GM12878 (cell line): ENCODE data around the gene SSR1. TPM values are rescaled to one million over a fixed set of nuclear protein-coding genes. Genes with fewer than 3 reads are reported as not detected.
A peak's percentile ranks its signal among the peaks of the same experiment; 100 is the strongest.

Experiments
- ATAC-seq: fragments of 200-7000 bp; cut with Tn5 transposase; 3 replicates; pipeline ENCODE4 v1.9.1; 2020; ENCODE audit warnings: mild to moderate bottlenecking, moderate library complexity
- BruUV-seq: library from RNA; stranded (reverse); fragments of 400-500 nt; replicated peaks from 2 replicates; lab custom pipeline; 2021; lab: Mats Ljungman, UMichigan
- CTCF ChIA-PET: fragments of 300-600 bp; sonication (Branson Sonifier 250); formaldehyde crosslinking; extraction: SDS; loops from one replicate; lab custom pipeline; 2021; ENCODE audit warnings: inconsistent platforms; lab: Yijun Ruan, JAX
- POLR2A ChIA-PET: fragments of 350-600 bp; formaldehyde crosslinking; extraction: SDS; loops from one replicate; lab custom pipeline; 2021; ENCODE audit warnings: inconsistent platforms; lab: Charles Lee
- RAD21 ChIA-PET: fragments of 300-600 bp; sonication (Branson Sonifier 250); formaldehyde crosslinking; loops from one replicate; lab custom pipeline; 2023; ENCODE audit warnings: antibody characterized with exemption; ENCODE audit not compliant: unreplicated experiment; lab: Charles Lee
- SMC1A ChIA-PET: fragments of 300-600 bp; sonication (Branson Sonifier 250); formaldehyde crosslinking; loops from one replicate; lab custom pipeline; 2023; ENCODE audit not compliant: unreplicated experiment, uncharacterized antibody; lab: Charles Lee
- DNase-seq: peaks from one replicate; pipeline ENCODE4 v3.0.0-alpha.2; 2011; ENCODE audit warnings: low read depth, low spot score
- FAIRE-seq: peaks from 3 replicates; lab custom pipeline; 2011; peaks lifted over from hg19 to GRCh38; lab: Jason Lieb, UNC
- H2AFZ ChIP-seq: 2 replicates; pipeline ENCODE4 v1.6.0; 2011; ENCODE audit warnings: low read depth, low read length, control low read depth; ENCODE audit not compliant: control insufficient read depth
- H3K27ac ChIP-seq: 2 replicates; pipeline ENCODE4 v1.5.1; 2011; ENCODE audit warnings: control low read depth; ENCODE audit not compliant: control insufficient read depth, insufficient read depth
- H3K27me3 ChIP-seq, 2 experiments: replicated peaks in 1 of 2; 2 replicates each; pipeline versions ENCODE4 v1.6.0 to v1.6.1; 2011; ENCODE audit warnings: low read length in 1 of 2; ENCODE audit not compliant: control insufficient read depth in 2 of 2, insufficient read depth in 2 of 2
- H3K36me3 ChIP-seq, 2 experiments: 2 replicates each; pipeline ENCODE4 v1.5.1; 2011; ENCODE audit warnings: low read length in 1 of 2; ENCODE audit not compliant: control insufficient read depth in 2 of 2, insufficient read depth in 2 of 2
- H3K4me1 ChIP-seq: 2 replicates; pipeline ENCODE4 v1.6.1; 2011; ENCODE audit warnings: mild to moderate bottlenecking, low read length, moderate library complexity, mixed read lengths; ENCODE audit not compliant: control insufficient read depth, insufficient read depth
- H3K4me2 ChIP-seq: 2 replicates; pipeline ENCODE4 v1.6.0; 2011; ENCODE audit warnings: control low read depth; ENCODE audit not compliant: control insufficient read depth, insufficient read depth
- H3K4me3 ChIP-seq: fragments of 200-600 bp; sonication (generic); 2 replicates; pipeline ENCODE4 v1.5.1; 2016
- H3K79me2 ChIP-seq: 2 replicates; pipeline ENCODE4 v1.6.0; 2011; ENCODE audit warnings: low read length; ENCODE audit not compliant: control insufficient read depth, insufficient read depth
- H3K9ac ChIP-seq: 2 replicates; pipeline ENCODE4 v1.8.0; 2011; ENCODE audit warnings: low read length, control low read depth, mixed read lengths; ENCODE audit not compliant: control insufficient read depth, insufficient read depth
- H3K9me3 ChIP-seq: replicated peaks from 3 replicates; pipeline ENCODE4 v1.5.1; 2011; ENCODE audit warnings: mild to moderate bottlenecking, low read length; ENCODE audit not compliant: control insufficient read depth, insufficient read depth
- H4K20me1 ChIP-seq: 2 replicates; pipeline ENCODE4 v1.6.0; 2011; ENCODE audit not compliant: control insufficient read depth, insufficient read depth
- BCL3 ChIP-seq: IDR thresholded peaks from 2 replicates; pipeline ENCODE4 v1.6.1; 2011; ENCODE audit warnings: borderline replicate concordance, low read depth, mild to moderate bottlenecking, moderate library complexity, low read length; ENCODE audit not compliant: insufficient read depth, poor library complexity, severe bottlenecking
- BMI1 ChIP-seq: fragments of 450-650 bp; IDR thresholded peaks from 2 replicates; pipeline ENCODE4 v1.6.1; 2016; ENCODE audit warnings: mild to moderate bottlenecking, moderate library complexity, borderline replicate concordance
- MLLT1 ChIP-seq: fragments of 450-650 bp; IDR thresholded peaks from 2 replicates; pipeline ENCODE4 v1.6.1; 2016; ENCODE audit warnings: mild to moderate bottlenecking
- POLR2A ChIP-seq: IDR thresholded peaks from 2 replicates; pipeline ENCODE4 v1.6.1; 2011; ENCODE audit warnings: low read depth, mild to moderate bottlenecking, low read length
- RELA ChIP-seq: fragments of 450-650 bp; IDR thresholded peaks from 2 replicates; pipeline ENCODE4 v1.8.0; 2014; ENCODE audit warnings: borderline replicate concordance; ENCODE audit not compliant: partially characterized antibody
- REST ChIP-seq: IDR thresholded peaks from 2 replicates; pipeline ENCODE4 v1.6.1; 2012; ENCODE audit warnings: mild to moderate bottlenecking, low read depth, low read length
- ZNF384 ChIP-seq: IDR thresholded peaks from 2 replicates; pipeline ENCODE4 v1.6.1; 2012; ENCODE audit warnings: low read depth, mild to moderate bottlenecking, low read length, improper control_type of control experiment, borderline replicate concordance
- WGBS: methylation state at CpG from one replicate; pipeline ENCODE4 v1.1.6; 2016; ENCODE audit warnings: low lambda C conversion rate; ENCODE audit not compliant: insufficient replicate concordance, insufficient coverage; ENCODE audit errors: missing lambda C conversion rate; 5-methylcytosine and 5-hydroxymethylcytosine counted together
- in situ Hi-C: fragments of 300-500 bp; cut with MboI; formaldehyde crosslinking; loops from 9 replicates; pipeline ENCODE4 v1.14.3; 2018; ENCODE audit warnings: mixed read lengths
- intact Hi-C: fragments of 100-400 bp; cut with micrococcal nuclease; formaldehyde crosslinking; loops from one replicate; pipeline ENCODE4 v1.14.2; 2022; ENCODE audit not compliant: unreplicated experiment
- polyA plus RNA-seq, 11 experiments: library from polyadenylated mRNA; depleted of rRNA in 4 of 11; unstranded in 6 of 11; stranded (reverse) in 5 of 11; fragments of >200 nt; fragmentation: Nextera tagmentation in 4 of 11; fragmentation: Illumina TruSeq in 1 of 11; extraction: Ambion mirVana in 4 of 11; extraction: Trizol in 1 of 11; gene quantifications; 1 replicate in 1 of 11; 2 replicates in 10 of 11; pipeline versions ENCODE4 v1.2.1 to v1.2.3, GENCODE V29; 2011 to 2016; ENCODE audit warnings: inconsistent platforms in 2 of 11, missing spikeins in 2 of 11, low read depth in 1 of 11
- total RNA-seq, 4 experiments: library from RNA; depleted of rRNA in 3 of 4; stranded (reverse); fragments of >200 nt in 3 of 4; fragmentation: Illumina TruSeq in 1 of 4; extraction: Trizol in 1 of 4; gene quantifications; 2 replicates each; pipeline versions ENCODE4 v1.2.1 to v1.2.3, GENCODE V29; 2013 to 2021

Gene SSR1
- total and polyA plus RNA-seq, 10 of the 15 experiments (the other 5 are each of a cell fraction or from before 2014, with no cell fraction given): 42.0 to 209 (median 128) TPM

GRCh38 chr6:7249946-7250643 lies 62.9 kb downstream of the SSR1 start:
- WGBS: 63% methylated on average over 7 of the region's 7 CpGs
- ATAC-seq: no peak
- ChIA-PET CTCF (no interaction called here), SMC1A (interaction anchor here (0.7 to 1.1 kb wide), 2 partner anchors 163 to 528 kb away, joined by 3 read pairs; no protein-coding TSS in a partner anchor), RAD21 (no interaction called here), POLR2A (no interaction called here)
- TF ChIP-seq MLLT1 (no peak), ZNF384 (no peak), RELA (no peak), POLR2A (peak; percentile 27; the same call in 1 of the 2 replicates), BCL3 (no peak), BMI1 (no peak), REST (no peak)
- H3K79me2 ChIP-seq: no peaks in the 10 kb centered on the region
- no peaks in the 10 kb centered on the region for H3K27me3 ChIP-seq
- no peak overlapping the region for H3K27ac ChIP-seq
- BruUV-seq: no TSS peak
- no peak for DNase-seq
- intact Hi-C loops (no loop called here), in situ Hi-C loops (no loop called here)
- H3K9me3 ChIP-seq: no peaks in the 10 kb centered on the region
- no peaks in the 10 kb centered on the region for H3K4me1 ChIP-seq
- no peak overlapping the region for H2AFZ ChIP-seq
- no peak overlapping the region for H3K4me2 ChIP-seq
- H4K20me1 ChIP-seq: no peaks in the 10 kb centered on the region
- H3K36me3 ChIP-seq: peaks cover 36 to 42% of the 10 kb centered on the region in 2 experiments
- H3K9ac ChIP-seq: no peak overlapping the region
- H3K4me3 ChIP-seq: no peak overlapping the region
- FAIRE-seq: no peak
